Activated naive CD4-positive, alpha-beta T cell (primary cell): ENCODE measurements around the gene RPS26.
"Not testable (repeated sequence)": the region's sequence is repeated elsewhere in the genome, so short reads cannot be mapped to it uniquely, and the experiment has no call there.

Experiments
- DNase-seq, 4 experiments: peaks; one replicate each; lab custom pipeline; 2025; lab: John Stamatoyannopoulos, UW

The RPS26 gene

DNA sequence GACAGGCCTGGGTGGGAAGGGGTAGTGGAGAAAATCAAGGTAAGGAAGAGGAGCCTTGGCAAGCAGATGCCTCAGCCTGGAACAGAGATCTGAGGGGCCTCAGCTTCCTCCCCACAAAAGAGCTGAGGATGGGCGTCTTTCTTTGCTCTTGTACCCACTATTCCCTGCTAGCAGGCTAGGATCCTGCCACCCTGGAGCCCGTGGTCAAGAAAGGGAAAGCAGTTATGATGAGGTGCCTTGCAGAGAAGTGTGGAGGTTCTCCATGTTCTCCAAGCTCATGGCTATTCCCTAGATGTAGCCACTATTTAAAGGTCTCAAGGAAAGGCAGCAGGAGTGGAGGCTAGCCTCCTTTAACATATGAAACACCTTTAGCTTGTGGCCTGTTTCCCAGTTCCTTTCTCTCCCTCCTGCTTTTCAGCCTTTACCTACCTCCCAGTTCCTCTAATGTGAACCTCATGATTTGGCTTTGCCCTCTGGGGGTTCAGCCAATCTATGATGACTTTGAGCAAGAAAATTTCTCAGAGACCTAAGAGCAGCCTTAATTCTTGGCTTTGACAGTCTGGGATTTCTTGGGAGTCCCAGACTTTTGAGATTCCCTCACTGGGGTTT is 19.7 kb upstream of the RPS26 start:
- no peak for DNase-seq

DNA sequence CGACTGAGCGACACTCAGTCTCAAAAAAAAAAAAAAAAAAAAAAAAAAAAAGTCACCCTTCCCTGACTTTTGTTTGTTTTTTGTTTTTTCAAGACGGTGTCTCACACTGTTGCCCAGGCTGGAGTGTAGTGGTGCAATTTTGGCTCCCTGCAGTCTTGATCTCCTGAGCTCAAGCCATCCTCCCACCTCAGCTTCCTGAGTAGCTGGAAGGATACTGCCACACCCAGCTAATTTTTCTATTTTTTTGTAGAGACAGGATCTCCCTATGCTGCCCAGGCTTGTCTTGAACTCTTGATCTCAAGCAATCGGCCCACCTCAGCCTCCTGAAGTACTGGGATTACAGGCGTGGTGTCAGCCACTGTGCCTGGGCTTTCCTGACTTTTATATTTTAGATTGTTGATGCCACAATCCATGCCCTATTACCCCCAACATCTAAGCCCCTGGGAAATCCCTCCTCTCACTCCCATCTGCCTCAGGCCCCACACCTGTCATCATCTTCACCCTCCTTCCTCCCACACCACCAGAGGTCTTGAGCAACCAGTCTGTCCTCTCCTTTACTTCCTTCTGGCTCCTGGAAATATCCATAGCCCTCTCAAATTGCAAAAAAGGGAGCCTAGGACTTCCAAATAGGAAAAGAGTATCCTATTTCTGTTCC is 13.1 kb upstream of the RPS26 start:
- DNase-seq = no peak

DNA sequence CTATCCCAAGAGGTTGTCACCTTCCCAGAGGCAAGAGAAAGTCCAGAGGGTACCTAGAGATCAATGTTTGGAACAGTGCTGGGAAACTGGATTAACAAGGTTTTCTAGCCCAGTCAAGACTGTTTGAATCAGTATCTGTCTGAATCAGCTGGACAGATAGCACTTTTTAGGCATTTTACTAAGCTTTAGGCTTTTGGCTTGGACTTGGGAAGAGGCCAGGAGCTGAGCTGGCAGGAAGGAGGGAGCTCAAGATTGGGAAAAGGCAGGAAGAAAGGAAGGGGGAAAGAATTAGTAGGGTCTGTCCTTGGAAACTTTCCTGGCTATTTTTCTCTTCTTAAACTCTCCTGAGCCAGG is 12.6 kb upstream of the RPS26 start:
- no peak for DNase-seq

DNA sequence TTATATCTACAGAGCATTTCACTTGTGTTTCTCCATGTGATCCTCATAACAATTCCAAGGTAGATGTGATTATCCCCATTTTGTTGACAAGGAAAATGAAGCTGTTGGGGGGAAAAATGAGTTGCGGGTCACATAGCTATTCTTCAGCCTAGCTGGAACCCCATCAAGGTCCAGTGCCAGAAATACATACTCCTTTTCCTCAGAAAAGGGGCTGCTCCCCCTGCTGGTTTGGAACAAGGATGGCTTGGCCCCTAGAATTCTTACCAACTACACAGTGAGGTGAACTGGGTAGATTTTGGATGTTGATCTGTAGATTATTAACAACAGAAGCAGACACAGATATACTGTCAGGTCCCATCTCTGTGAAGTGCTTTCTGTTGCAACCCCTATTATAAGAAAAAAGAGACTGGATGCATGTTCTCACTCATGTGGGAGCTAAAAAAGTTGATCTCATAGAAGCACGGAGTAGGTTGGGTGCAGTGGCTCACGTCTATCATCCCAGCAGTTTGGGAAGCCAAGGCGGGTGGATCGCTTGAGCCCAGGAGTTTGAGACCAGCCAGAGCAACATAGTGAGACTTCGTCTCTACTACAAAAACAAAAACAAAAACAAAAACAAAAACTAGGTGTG is 11.9 kb upstream of the RPS26 start:
- peak in 2 of 4 experiments; percentile 2 to 8 for DNase-seq

DNA sequence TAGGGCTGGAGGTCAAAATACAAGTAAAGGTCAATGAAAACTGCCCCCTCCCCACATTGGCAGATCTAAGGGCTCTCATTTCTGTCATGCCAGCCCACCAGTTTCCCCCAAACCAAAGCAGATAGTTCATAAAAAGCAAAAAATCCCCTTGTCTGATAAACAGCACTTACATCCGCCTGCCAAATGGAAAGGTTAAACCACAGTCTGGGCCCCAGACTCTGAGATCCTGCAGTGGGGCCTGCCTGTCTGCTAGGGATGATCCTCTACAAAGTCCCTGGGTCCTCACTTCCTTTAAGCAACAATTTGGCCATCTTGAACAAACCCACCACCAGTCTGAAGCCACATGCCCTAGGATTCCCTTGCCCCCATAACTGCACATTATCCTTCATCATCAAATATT is 9.7 kb upstream of the RPS26 start:
- no peak for DNase-seq

DNA sequence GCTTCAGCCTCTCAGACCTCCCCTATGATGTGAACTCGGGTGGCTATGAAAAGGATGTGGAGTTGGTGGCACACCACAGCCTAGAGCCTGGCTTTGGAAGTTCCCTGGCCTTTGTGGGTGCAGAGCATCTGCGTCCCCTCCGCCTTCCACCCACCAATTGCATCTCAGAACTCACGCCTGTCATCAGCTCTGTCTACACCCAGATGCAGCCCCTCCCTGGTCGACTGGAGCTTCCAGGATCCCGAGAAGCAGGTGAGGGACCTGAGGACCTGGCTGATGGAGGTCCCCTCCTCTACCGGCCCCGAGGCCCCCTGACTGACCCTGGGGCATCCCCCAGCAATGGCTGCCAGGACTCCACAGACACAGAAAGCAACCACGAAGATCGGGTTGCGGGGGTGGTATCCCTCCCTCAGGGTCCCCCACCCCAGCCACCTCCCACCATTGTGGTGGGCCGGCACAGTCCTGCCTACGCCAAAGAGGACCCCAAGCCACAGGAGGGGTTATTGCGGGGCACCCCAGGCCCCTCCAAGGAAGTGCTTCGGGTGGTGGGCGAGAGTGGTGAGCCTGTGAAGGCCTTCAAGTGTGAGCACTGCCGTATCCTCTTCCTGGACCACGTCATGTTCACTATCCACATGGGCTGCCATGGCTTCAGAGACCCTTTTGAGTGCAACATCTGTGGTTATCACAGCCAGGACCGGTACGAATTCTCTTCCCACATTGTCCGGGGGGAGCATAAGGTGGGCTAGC is 7.0 kb upstream of the RPS26 start:
- no peak for DNase-seq

DNA sequence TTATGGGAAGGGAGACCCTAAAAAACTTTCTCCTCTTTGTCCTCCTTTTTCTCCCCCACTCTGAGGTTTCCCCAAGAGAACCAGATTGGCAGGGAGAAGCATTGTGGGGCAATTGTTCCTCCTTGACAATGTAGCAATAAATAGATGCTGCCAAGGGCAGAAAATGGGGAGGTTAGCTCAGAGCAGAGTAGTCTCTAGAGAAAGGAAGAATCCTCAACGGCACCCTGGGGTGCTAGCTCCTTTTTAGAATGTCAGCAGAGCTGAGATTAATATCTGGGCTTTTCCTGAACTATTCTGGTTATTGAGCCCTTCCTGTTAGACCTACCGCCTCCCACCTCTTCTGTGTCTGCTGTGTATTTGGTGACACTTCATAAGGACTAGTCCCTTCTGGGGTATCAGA is 4.6 kb upstream of the RPS26 start:
- DNase-seq = no peak

DNA sequence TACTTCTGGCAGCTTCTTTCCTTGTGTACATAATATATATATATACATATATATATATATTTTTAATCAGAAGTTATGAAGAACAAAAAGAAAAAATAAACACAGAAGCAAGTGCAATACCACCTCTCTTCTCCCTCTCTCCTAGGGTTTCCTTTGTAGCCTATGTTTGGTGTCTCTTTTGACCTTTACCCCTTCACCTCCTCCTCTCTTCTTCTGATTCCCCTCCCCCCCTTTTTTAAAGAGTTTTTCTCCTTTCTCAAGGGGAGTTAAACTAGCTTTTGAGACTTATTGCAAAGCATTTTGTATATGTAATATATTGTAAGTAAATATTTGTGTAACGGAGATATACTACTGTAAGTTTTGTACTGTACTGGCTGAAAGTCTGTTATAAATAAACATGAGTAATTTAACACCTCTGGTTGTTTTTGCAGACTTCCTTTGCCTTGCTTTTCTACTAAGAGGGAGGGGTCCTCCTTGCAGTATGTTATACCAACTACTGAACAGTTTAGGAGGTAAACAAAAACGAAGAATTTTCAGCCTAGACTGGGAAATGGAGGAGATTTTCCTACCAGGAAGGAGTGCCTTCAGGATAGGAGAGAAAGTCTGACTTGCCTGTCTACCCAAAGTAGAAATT is 3.6 kb upstream of the RPS26 start:
- DNase-seq = no peak

DNA sequence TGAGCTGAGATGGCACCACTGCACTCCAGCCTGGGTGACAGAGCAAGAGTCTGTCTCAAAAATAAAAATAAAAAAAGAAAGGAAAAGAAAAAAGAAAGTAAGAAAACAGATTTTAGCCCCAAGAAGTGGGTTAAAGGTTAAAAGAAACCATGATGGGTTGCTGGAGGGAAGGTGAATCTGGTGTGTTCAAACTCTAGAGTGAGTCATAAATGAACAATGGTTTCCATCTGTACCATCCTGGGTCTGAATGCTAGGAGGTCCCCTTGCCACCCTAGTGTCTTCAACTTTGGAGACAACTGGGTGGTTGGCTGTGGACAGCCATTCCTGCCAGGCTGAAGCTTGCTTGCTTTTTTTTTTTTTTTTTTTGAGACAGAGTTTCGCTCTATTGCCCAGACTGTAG is 1.6 kb upstream of the RPS26 start:
- no peak for DNase-seq

DNA sequence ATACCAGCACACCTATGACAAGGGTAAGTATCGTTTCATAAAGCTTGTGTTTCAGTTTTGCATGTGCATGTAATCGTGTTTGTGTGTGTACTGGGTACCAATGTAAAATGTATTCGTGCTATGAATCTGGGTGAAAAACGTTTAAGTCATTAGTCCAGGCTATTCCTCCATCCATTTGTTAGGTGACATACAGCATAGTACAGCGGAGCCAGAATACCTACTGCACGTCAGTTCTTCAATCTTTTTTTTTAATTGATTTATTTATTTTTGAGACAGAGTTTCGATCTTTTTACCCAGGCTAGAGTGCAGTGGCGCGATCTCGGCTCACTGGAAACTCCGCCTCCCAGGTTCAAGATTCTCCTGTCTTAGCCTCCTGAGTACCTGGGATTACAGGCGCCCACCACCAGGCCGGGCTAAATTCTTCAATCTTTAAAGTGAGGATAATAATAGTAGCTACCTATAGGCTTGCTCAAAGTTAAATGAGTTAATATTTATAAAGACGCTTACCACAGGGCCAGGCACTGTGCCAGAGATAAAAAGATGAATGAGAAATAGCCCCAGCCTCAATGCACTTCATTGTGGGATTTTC is 661 bp upstream of the RPS26 start:
- no peak for DNase-seq

DNA sequence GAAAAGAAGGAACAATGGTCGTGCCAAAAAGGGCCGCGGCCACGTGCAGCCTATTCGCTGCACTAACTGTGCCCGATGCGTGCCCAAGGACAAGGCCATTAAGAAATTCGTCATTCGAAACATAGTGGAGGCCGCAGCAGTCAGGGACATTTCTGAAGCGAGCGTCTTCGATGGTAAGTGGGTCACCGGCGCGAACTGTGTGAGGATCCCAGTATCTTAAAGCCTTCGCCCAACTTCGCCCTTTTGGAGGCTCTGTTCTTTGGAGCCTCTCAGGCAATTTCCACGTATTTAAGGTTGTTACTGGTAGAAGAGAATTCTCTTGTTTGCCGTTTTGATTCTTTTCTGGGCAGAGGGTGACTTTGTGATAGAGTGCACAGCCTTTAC is 704 bp downstream of the RPS26 start:
- not testable (repeated sequence) for DNase-seq

DNA sequence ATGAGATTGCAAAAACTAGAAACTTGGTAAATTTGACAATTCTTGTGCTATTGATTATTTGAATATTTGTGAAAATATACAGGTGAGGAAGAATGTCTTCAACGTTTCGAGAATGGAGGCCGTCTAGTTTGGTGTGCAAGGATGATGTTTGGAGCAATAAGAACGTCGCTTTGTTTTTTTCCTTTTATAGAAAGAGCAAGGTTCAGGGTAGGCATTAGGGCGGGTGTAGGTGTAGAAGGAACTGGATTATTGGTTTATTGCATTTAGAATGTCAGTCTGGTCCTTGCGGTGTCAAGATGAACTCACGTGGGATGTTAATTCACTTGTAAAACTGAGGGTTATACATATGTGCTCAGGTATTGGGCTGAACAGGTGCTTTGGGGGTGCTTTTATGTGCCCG is 1.1 kb downstream of the RPS26 start:
- no peak for DNase-seq

DNA sequence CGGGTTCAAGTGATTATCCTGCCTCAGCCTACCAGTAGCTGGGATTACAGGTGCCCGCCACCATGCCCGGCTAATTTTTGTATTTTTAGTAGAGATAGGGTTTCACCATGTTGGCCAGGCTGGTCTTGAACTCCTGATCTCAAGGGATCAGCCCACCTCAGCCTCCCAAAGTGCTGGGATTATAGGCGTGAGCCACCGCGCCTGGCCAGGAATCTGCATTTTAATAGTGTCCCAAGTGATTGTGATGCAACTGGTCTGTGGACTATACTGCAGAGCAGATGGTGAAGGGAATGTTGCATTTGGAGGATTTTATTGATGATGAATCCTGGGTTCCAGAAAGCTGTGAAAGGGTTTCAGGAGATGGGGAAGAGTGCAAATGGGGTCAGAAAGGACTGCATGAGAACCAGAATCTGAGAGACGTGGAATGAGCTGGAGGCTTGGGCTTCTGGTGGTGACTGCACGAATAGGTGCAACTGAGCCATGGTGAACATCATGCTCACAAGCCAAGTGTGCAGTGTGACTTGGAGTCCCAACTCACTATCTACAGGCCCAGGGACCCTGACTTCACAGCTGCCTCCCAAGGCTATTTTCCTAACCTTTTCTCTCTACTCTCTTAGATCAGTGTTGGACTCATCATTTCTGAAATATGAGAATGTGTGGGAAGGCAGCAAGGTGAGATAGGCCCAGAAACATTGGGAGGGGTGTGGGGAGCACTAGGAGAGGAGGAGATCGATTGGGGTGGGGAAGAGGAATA is 4.5 kb downstream of the RPS26 start:
- no peak for DNase-seq

DNA sequence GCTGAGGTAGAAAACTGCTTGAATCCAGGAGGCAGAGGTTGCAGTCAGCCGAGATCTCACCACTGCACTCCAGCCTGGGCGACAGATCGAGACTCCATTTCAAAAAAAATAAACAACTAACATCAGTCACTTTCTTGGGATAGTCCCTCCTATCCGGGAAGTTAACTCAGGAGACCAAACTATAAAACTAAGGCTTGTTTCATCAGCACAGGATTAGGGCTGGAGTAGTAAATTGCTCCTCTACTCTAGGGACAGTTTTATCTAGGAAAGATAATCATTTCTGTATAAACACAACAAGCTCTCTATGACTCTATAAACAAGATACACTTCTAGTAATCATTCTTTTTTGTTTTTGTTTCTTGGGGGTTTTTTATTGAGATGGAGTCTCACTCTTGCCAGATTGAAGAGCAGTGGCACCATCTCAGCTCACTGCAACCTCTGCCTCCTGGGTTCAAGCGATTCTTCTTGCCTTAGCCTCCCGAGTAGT is 11.7 kb downstream of the RPS26 start:
- DNase-seq = no peak

DNA sequence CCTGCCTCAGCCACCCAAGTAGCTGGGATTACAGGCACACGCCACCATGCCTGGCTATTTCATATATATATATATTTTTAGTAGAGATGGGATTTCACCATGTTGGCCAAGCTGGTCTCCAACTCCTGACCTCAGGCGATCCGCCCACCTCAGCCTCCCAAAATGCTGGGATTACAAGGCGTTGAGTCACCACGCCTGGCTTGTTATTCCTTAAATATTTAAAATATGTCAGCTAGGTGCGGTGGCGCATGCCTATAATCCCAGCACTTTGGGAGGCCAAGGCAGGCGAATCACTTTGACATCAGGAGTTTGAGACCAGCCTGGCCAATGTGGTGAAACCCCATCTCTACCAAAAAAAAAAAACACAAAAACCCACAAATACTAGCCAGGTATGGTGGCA is 18.2 kb downstream of the RPS26 start:
- DNase-seq = not testable (repeated sequence)

DNA sequence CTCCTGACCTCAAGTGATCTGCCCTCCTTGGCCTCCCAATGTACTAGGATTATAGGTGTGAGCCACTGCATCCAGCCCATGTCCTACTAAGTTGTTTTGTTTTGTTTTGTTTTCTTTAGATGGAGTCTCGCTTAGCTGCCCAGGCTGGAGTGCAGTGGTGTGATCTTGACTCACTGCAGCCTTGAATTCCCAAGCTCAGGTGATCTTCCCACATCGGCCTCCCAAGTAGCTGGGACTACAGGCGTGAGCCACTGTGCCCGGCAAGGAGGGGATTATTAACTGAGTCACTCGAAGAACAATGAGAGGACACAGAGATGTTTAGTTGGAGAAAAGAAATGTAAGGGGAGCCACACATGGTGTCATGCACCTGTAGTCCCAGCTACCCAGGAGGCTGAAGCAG is 20.3 kb downstream of the RPS26 start:
- DNase-seq = no peak

DNA sequence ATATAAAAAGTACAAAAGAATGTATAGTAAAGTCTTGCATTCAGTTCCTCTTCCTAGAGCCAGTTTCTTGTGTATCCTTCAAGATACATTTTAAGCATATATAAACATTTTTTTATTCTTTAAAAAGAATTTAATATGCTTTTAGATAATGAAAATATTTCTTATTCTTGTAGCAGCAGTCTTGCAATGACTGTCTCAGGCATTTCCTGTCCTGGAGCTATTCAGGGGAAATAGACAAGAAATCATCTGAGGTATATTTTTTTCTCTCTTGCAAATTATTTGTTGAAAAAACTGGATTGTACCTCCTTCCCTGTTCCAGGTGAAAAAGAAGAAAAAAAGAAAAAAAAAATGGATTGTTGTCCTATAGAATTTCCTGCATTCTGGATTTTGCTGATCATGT is 21.3 kb downstream of the RPS26 start:
- no peak for DNase-seq

DNA sequence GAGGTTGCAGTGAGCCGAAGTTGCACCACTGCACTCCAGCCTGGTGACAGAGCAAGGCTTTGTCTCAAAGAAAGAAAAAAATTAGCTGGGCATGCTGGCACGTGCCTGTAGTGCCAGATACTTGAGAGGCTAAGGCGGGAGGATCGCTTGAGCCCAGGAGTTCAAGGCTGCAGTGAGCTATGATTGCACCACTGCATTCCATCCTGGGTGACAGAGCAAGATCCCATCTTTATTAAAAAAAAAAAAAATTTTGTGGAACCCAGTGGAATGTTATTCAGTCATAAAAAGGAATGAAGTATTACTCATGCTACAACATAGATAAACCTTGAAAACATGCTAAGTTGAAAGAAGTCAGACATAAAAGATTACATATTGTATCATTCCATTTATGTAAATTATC is 29.9 kb downstream of the RPS26 start:
- DNase-seq = no peak

DNA sequence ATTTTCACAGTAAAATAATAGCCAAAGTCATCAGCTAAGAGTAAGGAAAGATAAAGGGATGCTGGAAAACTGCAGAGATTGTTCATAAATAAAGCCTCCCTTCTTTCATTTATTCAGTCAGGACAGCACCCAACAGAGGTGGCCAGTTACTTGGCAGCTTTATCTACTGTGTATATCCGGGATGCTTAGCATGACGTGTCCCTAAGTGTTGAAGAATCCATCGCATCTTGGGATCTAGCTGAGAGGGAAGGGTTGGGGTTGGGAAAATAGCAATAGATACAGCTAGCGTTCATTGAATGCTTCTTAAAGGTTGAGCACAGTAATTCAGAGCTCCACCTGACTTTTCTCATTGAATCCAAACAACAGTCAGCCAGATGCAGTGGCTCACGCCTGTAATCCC is 32.7 kb downstream of the RPS26 start:
- DNase-seq = no peak

DNA sequence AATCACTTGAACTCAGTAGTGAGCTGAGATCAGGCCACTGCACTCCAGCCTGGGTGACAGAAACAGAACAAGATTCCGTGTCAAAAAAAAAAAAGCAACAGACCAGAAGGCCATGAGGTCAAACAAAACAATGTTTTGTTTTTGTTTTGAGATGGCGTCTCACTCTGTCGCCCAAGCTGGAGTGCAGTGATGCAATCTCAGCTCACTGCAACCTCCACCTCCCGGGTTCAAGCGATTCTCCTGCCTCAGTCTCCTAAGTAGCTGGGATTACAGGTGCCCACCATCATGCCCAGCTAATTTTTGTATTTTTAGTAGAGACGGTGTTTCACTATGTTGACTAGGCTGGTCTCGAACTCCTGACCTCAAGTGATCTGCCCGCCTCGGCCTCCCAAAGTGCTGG is 36.2 kb downstream of the RPS26 start:
- not testable (repeated sequence) for DNase-seq

DNA sequence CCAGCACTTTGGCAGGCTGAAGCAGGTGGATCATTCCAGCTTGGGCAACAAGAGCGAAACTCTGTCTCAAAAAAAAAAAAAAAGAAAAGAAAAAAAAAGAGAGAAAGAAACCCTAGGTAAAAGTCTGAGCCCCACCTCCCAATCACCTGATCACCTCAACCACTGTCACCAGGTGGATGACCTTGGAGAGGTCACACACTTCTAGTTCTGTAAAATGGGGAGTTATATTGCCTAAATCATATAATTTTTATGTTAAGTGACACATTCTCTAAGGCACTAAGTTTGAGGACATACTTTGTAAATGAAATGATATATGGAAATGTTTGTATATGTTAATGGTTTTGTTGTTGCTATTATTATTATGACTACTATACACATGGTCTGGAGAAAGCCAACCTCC is 36.7 kb downstream of the RPS26 start:
- DNase-seq = no peak
